ENCODE data around the gene STAP1.

Gene STAP1

DNA sequence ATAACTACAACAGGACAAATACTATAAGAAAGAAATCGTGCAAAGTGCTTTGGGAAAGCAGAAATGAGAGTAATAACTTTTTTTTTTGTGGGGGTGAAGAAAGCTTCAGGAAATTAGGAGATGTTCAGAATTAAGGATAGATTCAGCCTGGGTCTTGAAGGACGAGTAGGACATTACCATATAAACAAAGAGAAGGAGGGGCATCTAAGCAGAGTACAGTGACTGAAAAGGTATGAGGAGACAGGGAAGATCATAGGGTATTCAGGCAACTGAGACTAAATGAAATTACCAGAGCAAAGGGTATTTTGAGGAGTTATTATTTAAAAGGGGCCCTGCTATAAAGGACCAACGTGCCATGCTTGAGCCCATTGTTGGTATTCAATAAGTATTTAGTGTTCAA lies 3.1 kb upstream of the STAP1 start:
- no peak for DNase-seq

DNA sequence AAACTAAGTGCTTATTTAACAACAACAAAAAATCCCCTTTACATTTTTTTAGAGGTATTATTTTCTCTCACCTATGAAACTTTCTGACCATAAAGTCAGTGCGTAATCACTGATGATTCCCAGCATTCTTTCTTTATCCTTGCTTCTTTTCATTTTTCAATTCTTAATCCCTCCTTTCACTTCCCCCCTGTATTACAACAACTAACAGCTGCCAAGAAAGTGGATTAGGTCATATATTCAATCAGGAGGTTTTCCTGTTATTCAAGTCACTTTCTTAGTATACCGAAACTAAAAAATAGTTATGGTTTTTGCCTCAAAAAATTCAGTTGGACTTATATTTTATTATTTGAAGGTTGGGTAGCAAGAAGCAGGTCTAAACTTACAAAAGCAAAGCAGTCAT lies 2.1 kb upstream of the STAP1 start:
- no peak for DNase-seq

DNA sequence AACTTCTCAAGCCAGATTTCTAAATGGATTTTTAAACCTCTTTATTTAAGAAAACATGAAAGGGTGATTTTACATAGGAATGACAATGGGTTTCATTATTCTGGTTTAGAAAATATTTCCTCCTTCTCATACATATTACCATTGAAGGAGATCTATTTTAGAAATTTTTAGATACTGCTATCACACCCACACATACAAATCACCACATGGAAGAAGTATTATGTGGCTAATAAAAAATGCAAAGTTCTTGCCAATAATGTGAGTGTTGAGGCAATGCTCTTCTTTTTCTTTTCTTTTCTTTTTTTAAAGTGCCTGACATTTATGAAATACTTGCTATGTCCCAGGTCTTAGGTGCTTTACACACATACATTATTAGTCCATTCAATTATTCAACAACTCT lies 6.8 kb downstream of the STAP1 start:
- DNase-seq, result no peak

DNA sequence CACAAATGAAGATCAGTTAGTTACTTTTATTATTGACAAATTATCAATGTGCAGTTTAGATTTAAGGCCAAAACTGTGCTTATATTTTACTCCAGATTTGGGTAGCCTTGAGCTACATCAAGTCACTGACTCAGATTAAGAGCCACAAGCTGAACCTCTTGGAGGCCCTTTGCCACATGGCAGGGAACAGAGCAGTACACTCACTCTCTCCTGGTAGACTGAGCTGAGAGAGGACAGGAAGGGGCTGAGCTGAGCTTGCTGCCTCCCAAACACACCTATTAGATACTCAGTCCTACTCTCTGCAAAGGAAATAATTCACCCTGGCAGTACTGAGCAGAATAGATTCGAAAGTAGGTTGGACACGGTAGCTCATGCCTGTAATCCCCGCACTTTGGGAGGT lies 7.8 kb downstream of the STAP1 start:
- DNase-seq, result no peak

DNA sequence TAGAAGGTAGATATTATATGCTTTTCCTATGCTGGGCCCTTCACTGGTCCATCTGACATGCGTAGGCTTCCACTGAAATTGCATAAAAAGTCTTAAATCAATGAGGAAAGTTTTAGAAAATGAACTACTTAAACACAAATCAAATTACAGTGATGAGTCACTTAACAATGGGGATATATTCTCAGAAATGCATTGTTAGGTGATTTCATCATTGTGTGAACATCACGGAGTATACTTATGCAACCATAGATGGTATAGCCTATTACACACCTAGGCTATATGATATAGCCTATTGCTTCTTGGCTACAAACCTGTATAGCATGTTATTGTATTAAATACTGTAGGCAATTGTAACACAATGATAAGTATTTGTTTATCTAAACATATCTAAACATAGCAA lies 10.3 kb downstream of the STAP1 start:
- DNase-seq, result no peak

DNA sequence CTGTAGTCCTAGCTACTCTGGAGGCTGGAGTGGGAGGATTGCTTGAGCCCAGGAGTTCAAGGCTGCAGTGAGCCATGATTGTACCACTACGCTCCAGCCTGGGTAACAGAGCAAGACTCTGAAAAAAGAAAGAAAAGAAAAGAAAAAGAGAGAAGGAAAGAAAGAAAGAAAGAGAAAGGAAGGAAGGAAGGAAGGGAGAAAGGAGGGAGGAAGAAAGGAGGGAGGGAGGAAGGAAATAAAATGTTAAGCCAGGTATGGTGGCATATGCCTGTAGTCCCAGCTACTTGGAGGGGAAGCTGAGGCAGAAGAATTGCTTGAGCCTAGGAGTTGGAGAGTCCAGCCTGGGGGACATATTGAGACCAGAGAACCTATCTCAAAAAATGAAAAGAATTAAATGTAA lies 12.0 kb downstream of the STAP1 start:
- no peak for DNase-seq

DNA sequence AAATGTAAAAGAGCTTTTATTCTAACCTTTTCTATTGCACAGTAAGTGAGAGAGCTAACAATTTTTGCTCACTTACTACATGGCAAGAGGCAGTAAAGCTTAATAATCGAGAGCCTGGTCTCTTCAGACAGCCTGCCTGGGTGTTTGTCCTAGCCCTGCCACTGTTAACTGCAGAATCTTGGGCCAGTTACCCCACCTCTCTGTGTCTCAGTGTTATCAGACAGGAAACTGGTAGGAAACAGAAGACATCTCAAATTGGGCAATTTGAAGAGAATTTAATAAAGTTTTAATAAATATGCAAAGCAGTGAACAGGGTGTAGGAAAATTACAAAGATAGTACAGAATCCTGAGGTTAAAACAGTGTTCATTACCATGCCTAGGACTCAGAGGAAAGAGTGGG lies 13.4 kb downstream of the STAP1 start:
- no peak for DNase-seq

DNA sequence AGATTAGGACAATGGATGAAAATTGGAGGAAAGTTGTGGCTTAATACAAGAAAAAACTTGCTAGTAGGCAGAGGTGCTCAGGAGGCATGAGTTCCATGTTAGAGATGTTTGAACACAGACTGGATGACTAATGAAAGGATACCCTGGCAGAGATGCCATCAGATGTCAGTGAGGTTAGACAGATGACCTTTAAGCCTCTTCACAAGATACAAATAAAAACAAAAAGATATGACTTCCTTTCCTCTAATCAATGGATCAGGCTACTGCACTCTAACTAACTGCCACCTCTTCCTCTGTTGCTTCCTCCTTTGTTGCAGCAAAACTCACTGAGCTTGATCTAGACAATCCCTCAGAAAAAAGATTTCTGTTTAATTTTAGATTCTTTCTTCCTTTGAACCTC lies 14.7 kb downstream of the STAP1 start:
- DNase-seq, result no peak

DNA sequence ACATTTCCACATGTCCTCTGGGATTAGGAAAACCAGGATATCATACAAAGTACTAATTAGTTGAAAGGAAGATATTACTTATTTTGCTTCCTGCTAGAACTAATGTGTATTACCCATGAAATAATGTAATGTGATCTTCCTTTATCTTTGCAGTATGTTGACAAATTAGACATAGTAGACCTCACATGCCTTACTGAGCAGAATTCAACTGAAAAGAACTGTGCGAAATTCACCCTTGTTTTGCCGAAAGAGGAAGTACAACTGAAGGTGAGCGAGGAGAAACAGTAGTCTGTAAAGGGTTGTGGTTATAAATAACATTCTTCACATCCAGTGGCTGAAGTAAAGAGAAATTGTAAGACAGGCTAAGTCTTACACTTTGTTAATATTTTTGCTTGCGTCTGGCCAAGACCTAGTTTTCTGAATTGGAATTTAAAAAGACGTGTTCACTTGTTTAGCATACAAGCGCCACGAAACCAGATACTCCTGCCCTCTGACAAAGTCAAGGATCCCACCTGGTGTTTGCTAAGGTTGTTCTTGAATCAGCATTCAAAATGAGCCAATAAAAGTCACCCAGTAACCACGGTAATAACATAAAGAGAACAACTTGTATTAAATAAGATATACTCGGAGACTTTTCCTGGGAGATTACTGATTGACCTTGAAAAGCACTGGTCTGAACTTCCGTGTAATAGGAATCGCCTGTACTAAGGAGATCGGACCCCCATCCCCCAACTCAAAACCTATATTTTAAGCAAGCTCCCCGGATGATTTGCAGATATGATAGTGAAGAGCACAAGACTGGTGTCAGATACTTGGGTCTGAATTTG lies 16.9 kb downstream of the STAP1 start:
- no peak for DNase-seq

DNA sequence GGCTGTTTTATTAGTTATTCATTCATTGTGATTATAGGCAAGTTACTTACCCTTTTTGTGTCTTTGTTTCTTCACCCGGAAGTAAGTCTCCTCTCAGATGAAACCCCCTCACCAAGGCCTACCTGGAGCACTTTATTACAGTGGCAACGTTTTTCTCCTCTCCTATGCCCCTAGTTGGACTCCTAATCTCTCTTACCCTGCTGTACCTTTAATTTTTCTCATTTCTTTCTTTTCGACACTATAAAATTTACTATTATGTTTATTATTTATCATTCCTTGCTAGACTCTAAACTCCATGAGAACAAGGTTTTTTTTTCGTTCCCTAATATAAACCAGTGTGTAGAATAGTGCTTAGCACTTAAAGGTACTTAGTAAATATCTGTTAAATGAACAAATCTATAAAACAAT lies 17.5 kb downstream of the STAP1 start:
- no peak for DNase-seq

DNA sequence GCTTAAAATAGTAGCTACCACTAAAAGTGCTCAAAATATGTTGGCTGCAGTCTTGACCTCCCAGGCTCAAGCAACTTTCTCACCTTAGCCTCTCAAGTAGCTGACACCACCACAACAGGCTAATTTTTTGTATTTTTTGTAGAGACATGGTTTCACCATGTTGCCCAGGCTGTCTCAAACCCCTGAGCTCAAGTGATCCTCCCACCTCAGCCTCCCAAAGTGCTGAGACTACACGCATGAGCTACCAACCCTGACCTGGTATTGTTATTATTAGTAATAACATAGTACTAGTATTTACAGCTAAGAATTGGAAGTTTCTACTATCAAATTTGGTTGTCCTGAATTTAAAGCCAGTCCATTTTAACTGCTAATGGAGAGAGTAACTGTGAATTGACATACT lies 18.0 kb downstream of the STAP1 start:
- no peak for DNase-seq

DNA sequence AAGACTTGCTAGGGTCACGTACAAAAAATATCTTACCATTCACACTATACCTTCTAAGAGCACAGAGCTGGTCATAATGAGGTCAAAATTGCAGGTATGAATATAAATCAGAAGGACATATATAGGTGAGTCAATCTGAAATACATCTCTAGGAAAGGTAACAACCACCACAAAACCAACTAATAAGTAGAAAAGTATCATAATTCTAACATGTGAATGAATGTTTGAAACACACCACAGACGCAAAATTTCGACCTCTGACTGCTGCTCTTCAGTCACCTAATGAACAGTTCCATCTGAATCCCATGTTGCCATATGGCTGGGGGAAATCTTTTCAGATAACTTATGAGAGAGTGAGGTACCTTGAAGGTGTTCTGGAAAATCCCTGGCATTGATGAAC lies 22.1 kb downstream of the STAP1 start:
- DNase-seq, result no peak

DNA sequence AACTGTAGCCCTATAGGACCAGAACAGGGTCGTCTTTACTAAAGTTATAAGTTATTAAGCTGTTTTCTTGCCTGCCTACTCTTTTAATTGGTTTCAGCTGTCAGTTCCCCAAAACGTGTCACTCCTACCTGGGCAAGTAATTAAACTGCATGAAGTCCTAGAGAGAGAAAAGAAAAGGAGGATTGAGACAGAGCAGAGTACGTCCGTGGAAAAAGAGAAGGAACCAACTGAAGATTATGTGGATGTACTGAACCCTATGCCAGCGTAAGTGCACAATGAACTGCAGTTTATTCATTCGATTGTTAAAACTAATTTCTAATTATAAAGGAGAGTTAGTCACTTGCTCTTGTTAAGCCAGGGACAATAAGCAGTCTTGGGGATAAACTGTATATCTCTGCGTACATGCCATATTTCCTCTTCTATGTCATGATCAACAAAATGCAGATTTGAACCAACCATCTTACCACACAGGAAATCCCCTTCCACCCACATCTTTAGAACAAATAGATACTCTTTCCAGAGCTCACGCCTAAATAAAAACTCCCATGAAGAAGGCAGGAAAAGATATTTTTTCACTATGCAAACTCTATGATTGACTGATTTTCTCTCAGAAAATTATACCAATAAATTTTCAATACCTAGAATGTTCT lies 22.8 kb downstream of the STAP1 start:
- DNase-seq, result no peak

DNA sequence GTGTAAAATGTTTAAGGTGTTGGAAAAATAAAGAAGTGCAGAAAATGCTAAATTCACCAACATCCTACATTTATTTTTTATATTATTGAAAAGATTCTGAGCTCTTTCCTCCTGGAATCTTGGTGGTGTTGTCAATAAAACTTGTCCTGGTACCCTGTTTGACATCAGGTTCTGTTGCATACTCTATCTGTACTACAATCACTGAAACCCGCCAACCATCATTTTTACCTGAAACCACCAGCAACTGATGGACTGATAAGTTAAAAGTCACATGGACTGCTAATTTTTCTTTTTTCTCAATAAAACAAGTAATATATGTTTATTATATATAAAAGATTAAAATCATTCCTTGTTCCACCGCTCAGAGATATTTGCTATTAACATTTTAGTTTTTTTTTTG lies 23.4 kb downstream of the STAP1 start:
- DNase-seq, result no peak

DNA sequence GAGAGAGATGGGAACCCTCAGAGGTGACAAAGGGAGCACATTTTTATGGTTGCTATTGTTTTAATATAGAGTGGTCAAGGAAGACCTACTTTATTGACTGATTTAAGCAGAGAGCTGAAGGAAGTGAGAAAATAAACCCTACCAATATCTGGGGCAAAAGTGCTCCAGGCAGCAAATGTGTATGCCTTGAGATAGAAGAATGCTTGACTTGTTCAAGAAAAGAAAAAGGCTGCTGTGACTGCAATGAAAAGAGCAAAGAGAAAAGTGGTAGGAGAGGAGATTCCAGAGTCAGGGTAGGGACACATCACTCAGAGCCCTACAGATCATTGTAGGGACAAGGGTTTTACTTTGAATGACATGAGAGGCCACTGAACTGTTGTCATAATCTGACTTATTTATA lies 26.0 kb downstream of the STAP1 start:
- no peak for DNase-seq

DNA sequence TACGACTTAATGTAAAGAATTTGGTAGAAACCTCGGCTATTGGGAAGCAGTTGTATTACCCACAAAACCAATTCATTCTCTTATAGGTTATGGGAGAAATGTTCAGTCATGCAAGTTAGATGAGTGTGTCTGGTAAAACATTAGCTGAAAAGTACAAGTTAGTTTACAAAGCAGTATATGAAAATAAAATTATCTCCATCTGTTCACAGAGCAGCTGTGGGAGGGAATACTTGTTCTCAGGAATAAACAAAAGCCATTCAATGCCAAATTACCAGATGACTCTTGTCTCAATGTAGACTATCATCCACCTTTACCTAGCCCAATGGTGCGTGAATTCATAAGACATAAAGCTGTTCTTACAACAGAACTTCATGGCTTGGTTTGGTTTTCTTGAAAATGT lies 28.6 kb downstream of the STAP1 start:
- no peak for DNase-seq

DNA sequence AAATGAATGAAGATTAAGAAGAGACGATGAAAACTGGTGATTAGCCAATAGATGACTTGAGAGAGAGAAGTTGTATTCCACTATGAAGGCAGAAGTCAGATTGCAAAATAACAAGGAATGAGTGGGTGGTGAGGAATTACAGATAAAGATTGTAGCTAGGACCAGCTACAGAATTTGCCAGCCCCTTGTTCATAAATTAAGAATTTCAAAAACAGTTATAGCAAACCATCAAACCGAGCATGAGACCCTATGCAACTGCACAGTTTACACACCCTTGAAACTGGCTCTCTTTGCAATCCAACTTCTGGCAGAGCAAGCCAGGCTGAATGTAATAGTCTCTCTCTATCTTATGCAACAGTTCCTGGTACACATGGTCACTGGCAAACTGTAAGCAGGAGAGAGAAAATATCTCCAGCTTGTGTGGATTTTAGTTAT lies 35.2 kb downstream of the STAP1 start:
- DNase-seq, result peak in 2 of 56 donors; percentile 2 to 11

DNA sequence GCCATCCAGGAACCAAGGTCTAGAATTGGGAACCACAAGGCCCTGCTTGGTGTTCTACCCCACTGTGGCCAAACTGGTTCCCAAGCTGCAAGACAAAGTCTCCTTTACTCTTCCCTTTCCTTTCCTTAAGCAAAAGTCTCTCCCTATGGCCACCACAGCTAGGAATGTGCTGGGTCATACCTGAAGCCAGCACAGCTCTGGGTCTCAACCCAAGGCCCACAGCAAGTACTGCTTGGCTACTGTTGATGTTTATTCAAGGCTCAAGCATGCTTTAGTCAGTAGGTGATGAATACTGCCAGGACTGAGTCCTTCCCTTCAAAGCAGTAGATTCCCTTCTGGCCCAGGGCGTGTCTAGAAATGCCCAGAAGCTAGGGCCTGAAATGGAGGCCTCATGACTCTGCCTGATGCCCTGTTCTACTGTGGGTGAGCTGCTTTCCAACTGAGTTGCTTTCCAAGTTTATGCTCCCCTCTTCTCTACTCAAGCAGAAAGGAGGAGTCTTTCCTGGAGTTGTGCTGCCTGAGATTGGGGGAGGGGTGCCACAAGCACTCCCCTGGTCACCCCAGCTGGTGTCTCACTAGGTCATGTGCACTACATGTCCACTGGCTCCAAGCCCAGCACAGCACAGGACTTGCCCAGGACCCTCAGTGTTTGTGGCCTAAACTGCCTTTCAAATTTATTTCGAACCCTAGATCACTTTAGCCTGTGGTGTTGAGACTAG lies 44.9 kb downstream of the STAP1 start:
- no peak for DNase-seq

DNA sequence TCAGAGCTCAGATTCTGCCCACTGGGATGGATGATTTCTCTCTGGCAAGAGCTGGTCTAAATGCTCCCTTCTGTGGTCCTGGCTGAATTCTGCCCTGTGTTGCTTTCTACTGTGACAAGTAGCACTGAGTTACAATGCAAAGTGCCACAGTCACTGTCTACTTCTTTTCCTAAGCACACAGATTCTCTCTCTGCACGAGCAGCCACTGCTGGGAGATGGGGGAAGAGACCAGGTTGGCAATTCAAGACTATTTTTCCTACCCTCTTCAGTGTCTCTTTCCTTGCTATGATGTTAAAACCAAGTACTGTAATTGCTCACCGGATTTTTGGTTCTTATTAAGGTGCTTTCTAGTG lies 45.5 kb downstream of the STAP1 start:
- DNase-seq, result no peak

DNA sequence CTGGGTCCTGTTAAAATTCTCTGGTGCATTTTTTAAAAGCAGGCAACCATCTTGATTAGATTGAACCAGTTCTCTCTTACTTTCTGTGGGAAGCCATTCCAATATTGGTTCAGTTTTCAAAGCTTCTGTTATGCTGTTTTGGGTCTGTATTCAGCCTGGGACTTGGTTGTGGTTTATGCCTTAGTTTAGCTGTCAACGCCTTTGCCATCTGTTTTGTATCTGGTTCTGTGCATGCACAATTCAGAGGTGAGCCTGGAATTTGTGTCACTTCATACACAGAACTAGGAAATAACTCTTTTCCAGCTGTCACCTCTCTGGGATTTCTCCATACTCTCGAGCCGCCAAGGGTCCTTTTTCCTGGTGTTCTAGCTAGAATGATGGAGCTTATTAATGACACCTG lies 46.2 kb downstream of the STAP1 start:
- no peak for DNase-seq

DNA sequence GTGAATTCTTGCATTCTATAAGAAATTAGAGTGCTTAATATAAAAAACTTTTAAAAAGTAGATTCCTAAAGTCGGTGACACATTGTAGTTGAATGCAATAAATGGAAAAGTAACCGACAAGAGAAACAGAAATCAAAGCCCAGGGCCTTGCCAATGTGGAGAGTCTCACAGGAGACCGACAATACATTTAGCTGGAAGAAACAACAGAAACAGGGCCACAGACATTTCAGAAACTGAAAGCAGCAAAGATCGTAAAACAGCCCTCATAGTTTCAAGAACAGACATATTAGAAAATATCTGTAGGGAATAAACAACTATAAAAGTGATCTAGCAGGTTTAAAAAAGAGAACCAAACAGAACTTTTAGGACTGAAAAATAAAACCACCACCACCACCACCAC lies 49.5 kb downstream of the STAP1 start:
- no peak for DNase-seq

DNA sequence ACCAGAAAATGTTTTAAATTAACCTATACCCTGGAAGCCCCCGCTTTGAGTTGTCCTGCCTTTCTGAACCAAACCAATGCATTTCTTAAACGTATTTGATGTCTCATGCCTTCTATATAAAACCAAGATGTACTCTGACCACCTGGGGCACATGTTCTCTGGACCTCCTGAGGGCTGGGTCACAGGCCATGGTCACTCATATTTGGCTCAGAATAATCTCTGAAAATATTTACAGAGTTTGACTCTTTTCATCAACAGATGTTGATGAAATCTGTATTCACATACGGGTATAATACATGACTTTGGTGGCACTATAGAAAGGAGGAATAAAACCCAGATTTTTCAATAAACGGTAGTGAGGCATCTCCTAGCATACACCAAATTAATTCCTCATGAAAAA lies 55.7 kb downstream of the STAP1 start:
- DNase-seq, result no peak

DNA sequence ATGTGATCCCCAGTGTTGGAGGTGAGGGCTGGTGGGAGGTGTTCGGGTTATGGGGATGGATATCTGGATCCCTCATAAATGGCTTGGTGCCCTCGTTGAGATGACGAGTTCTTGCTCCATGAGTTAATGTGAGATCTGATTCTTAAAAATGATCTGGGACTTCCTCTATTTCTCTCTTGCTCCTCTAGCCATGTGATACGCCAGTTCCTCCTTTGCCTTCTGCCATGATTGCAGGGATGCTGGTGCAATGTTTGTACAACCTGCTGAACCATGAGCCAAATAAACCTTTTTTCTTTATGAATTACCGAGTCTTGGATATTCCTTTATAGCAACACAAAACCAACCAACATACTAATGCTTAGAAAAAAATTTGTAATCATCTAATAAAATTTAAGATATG lies 56.6 kb downstream of the STAP1 start:
- no peak for DNase-seq

All from amygdala (tissue), 56 donors.